Activated CD8-positive, alpha-beta T cell treated with anti-CD3 and anti-CD28 coated beads for 36 hours (primary cell): Measurements from ENCODE around the gene NR2F6. TPM values are rescaled to one million over a fixed set of nuclear protein-coding genes. Genes with fewer than 3 reads are reported as not detected.

Source experiments
- ATAC-seq: fragments of 200-7000 bp; cut with Tn5 transposase; one replicate; pipeline ENCODE4 v1.10.0; 2021; ENCODE audit warnings: mild to moderate bottlenecking, moderate library complexity
- CTCF ChIA-PET: fragments of 350-600 bp; sonication (Branson Sonifier 250); formaldehyde crosslinking; loops from one replicate; lab custom pipeline; 2021; ENCODE audit warnings: antibody characterized with exemption; lab: Charles Lee
- POLR2A ChIA-PET: fragments of 350-600 bp; sonication (Branson Sonifier 250); formaldehyde crosslinking; loops from one replicate; lab custom pipeline; 2021; ENCODE audit warnings: antibody characterized with exemption; lab: Charles Lee
- DNase-seq: peaks from one replicate; pipeline ENCODE4 v3.0.0-alpha.2; 2020
- H3K27ac Mint-ChIP-seq: one replicate; pipeline ENCODE4 v1.8.0; 2021; ENCODE audit warnings: mild to moderate bottlenecking, mixed read lengths
- H3K27me3 Mint-ChIP-seq: one replicate; pipeline ENCODE4 v1.8.0; 2021; ENCODE audit warnings: mixed read lengths
- H3K36me3 Mint-ChIP-seq: one replicate; pipeline ENCODE4 v1.8.0; 2021; ENCODE audit warnings: low read depth, mixed read lengths
- H3K4me1 Mint-ChIP-seq: one replicate; pipeline ENCODE4 v1.8.0; 2021; ENCODE audit warnings: low read depth, mixed read lengths
- H3K4me3 Mint-ChIP-seq: one replicate; pipeline ENCODE4 v1.8.0; 2021; ENCODE audit warnings: mild to moderate bottlenecking, moderate library complexity, mixed read lengths
- H3K9me3 Mint-ChIP-seq: one replicate; pipeline ENCODE4 v1.8.0; 2021; ENCODE audit warnings: mixed read lengths
- CTCF ChIP-seq: fragments of 200-600 bp; IDR thresholded peaks from one replicate; pipeline ENCODE4 v1.8.0; 2022; ENCODE audit warnings: antibody characterized with exemption, mild to moderate bottlenecking
- intact Hi-C: fragments of 100-400 bp; cut with micrococcal nuclease; formaldehyde crosslinking; loops from one replicate; pipeline ENCODE4 v1.10.0; 2022
- total RNA-seq, 2 experiments: library from RNA; stranded (reverse); gene quantifications; one replicate each; pipeline ENCODE4 v1.2.3, GENCODE V29; 2021

NR2F6 gene
- total RNA-seq, 2 experiments from 2014 or later: 7.0 TPM

- peaks cover 5% of the 10 kb centered on the region for H3K4me1 Mint-ChIP-seq
- DNase-seq (peak; percentile 80), ATAC-seq (peak; percentile 85)
- H3K27ac Mint-ChIP-seq: peak overlapping the region; percentile 72
- peaks cover 10% of the 10 kb centered on the region for H3K36me3 Mint-ChIP-seq
- H3K27me3 Mint-ChIP-seq: no peaks in the 10 kb centered on the region
- peak overlapping the region; percentile 81 for H3K4me3 Mint-ChIP-seq
- intact Hi-C loops: no loop called here
- POLR2A ChIA-PET: interaction anchor here (0.6 to 3.1 kb wide), 7 partner anchors 9 to 694 kb away, joined by 3 to 17 read pairs (median 5); partner anchors contain the start of genes OCEL1 and USE1
- TF ChIP-seq CTCF: peak; percentile 56
- H3K9me3 Mint-ChIP-seq: no peaks in the 10 kb centered on the region
- CTCF ChIA-PET: interaction anchor here (0.7 to 2.7 kb wide), 17 partner anchors 8 to 616 kb away, joined by 3 to 18 read pairs (median 5); partner anchors contain the start of genes BABAM1, OCEL1, USE1 and USHBP1
Measured at GRCh38 chr19:17235300-17235970, 10.3 kb downstream of the NR2F6 start.

- CTCF ChIA-PET: interaction anchor here (1.0 to 2.7 kb wide), 17 partner anchors 9 to 616 kb away, joined by 3 to 18 read pairs (median 5); partner anchors contain the start of genes BABAM1, OCEL1, USE1 and USHBP1
- no peak for TF ChIP-seq CTCF
- no peaks in the 10 kb centered on the region for H3K9me3 Mint-ChIP-seq
- H3K27ac Mint-ChIP-seq: peak overlapping the region; percentile 72
- peaks cover 5% of the 10 kb centered on the region for H3K4me1 Mint-ChIP-seq
- peak overlapping the region; percentile 81 for H3K4me3 Mint-ChIP-seq
- peaks cover 10% of the 10 kb centered on the region for H3K36me3 Mint-ChIP-seq
- DNase-seq (peak; percentile 83), ATAC-seq (peak; percentile 81)
- POLR2A ChIA-PET: interaction anchor here (0.6 to 3.1 kb wide), 5 partner anchors 8 to 693 kb away, joined by 3 to 17 read pairs (median 5); partner anchors contain the start of genes OCEL1 and USE1
- intact Hi-C loops: no loop called here
- no peaks in the 10 kb centered on the region for H3K27me3 Mint-ChIP-seq
Measured at GRCh38 chr19:17234911-17235299, 10.8 kb downstream of the NR2F6 start.

GRCh38 chr19:17232258-17232657, 13.5 kb downstream of the NR2F6 start:
- ChIA-PET CTCF (interaction anchor here (1.2 kb wide), 1 partner anchor 9 kb away, joined by 3 read pairs; no protein-coding TSS in a partner anchor), POLR2A (interaction anchor here (0.9 kb wide), 1 partner anchor 10 kb away, joined by 3 read pairs; no protein-coding TSS in a partner anchor)
- ATAC-seq: no peak
- Mint-ChIP-seq H3K27ac (no peak overlapping the region), H3K27me3 (no peaks in the 10 kb centered on the region), H3K4me3 (no peak overlapping the region), H3K4me1 (peaks cover 5% of the 10 kb centered on the region), H3K9me3 (no peaks in the 10 kb centered on the region), H3K36me3 (peaks cover 11% of the 10 kb centered on the region)
- no peak for TF ChIP-seq CTCF
- DNase-seq: no peak
- intact Hi-C loops: no loop called here

GRCh38 chr19:17229890-17230289, 15.8 kb downstream of the NR2F6 start:
- no peaks in the 10 kb centered on the region for H3K9me3 Mint-ChIP-seq
- H3K4me1 Mint-ChIP-seq: peaks cover 9% of the 10 kb centered on the region
- intact Hi-C loops: loop anchor here (10.0 kb wide), 1 partner anchor 155 kb away; the partner anchor contains the start of genes HAUS8 and MYO9B
- POLR2A ChIA-PET: no interaction called here
- no peak for DNase-seq
- CTCF ChIA-PET: interaction anchor here (1.3 kb wide), 1 partner anchor 13 kb away, joined by 3 read pairs; no protein-coding TSS in a partner anchor
- H3K4me3 Mint-ChIP-seq: no peak overlapping the region
- no peak overlapping the region for H3K27ac Mint-ChIP-seq
- no peak for ATAC-seq
- H3K27me3 Mint-ChIP-seq: no peaks in the 10 kb centered on the region
- peaks cover 11% of the 10 kb centered on the region for H3K36me3 Mint-ChIP-seq
- no peak for TF ChIP-seq CTCF
